Measurements from ENCODE around the gene TOGARAM1. TPM values are rescaled to one million over a fixed set of nuclear protein-coding genes. Genes with fewer than 3 reads are reported as not detected.

TOGARAM1 gene
- total RNA-seq, 1 donor from 2014 or later, result 13.4 TPM

DNA sequence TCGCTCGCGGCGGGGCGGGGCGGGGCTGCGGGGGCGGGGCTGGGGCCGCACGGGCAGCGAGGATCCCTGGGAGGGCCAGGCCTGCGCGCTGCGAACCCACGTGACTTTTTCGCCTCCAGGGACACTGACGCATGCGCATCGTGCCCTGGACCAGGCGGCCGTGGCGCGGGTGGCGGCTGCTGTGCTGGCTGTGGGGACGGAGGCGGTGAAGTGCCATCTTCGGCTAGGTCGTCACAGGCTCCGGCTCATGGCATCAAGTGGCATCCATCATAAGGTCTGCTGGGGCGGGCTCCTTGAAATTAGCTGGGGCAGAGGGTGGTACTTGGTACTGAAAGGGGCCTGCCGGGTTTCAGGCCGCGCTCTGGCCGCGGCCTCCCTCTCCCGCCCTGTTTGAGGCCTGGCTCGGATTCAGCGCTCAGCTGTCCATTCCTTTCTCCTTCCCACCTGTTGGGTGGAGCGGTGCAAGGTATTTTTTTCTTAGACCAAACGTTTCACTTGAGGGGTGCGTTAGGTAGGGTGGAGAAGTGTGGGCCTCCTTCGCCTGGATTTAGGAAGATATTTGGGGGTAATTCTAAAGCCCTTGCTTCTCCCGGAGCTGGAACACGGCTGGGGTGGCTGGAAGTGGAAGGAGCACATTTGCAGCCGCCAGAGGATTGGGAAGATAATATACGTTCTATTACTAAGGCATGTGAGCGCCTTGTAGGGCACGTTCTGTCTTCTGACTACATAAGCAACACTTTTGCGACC, 122.2 kb downstream of the TOGARAM1 start, which contains the start of gene PRPF39:
PRPF39 (plus strand) TSS at position 141 of the 747 bp plus-strand sequence. CDS start 11,124 bp downstream, outside the sequence.
- peak; percentile 99 for DNase-seq (ENCODE audit: low spot score)

- no peak for DNase-seq (ENCODE audit: low spot score)
These were observed 123.0 kb downstream of the TOGARAM1 start for GRCh38 chr14:45084946-45085346.

- DNase-seq (ENCODE audit: low spot score), result no peak
These were observed 127.8 kb downstream of the TOGARAM1 start for GRCh38 chr14:45089813-45090212.

DNA sequence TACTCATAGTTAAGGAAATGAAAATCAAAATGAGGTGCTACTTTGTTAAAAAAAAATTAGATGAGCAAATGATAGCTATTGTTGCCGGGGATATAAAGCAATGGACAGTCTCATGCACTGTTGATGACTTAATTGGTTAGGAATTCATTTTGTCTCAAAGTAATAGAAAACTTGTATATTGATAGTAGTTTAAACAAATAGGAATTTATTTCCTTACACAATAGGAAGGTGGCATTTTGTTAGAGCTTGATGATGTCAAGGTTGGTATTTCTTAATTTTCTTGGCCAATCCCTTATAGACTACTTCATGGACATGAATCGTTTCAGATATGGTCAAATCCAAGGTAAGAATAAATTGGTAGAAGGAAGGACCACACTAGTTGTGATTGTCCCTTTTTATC, 129.7 kb downstream of the TOGARAM1 start:
- DNase-seq (ENCODE audit: low spot score), result no peak

DNA sequence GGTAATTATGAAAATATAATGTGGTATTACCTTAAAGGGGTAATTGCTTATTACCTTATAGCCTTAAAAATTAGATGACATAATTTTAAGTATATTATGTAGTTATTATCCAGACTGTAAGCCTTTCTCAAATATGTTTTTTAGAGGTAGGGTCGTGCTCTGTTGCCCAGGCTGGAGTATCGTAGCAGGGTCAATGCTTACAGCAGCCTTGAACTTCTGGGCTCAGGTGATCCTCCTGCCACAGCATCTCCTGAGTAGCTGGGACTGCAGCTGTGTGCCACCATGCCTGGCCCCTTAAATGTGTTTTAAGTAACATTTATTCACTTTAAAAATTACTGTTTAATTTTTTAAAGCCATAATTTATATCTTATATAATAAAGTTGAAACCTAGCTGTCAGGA, 132.3 kb downstream of the TOGARAM1 start:
- DNase-seq (ENCODE audit: low spot score), result no peak

DNA sequence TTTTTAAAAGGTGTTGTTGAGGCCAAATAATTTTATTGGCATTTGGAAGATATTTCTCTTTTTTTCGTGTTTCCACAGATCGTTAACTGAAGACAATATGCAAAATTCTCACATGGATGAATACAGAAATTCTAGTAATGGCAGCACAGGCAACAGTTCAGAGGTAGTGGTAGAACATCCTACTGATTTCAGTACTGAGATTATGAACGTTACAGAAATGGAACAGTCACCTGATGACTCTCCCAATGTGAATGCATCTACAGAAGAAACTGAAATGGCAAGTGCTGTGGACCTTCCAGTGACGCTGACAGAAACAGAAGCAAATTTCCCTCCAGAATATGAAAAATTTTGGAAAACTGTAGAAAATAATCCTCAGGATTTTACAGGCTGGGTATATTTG, 133.2 kb downstream of the TOGARAM1 start:
- DNase-seq (ENCODE audit: low spot score), result no peak

DNA sequence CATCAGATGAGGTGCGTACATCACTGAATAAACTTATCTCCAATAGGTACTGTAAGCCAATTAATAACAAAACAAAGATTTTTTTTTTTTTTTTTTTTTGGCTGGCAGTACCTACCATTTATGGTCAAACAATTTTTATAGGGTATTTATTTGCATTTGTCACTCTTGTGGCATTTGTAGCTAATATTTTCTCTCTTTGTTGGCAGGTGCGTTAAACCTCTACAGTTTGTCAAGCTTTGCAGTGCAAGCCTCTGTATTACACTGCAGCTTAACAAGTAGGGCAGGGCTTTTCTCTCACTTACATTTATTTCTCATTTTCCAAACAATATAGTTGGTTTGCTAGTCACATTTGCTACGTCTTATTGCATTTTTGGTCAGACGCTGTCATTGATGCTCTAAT, 134.2 kb downstream of the TOGARAM1 start:
- DNase-seq (ENCODE audit: low spot score), result no peak

GRCh38 chr14:45103806-45104205, 141.8 kb downstream of the TOGARAM1 start:
- no peak for DNase-seq (ENCODE audit: low spot score)

GRCh38 chr14:45104561-45104960, 142.6 kb downstream of the TOGARAM1 start:
- DNase-seq (ENCODE audit: low spot score), result no peak

DNA sequence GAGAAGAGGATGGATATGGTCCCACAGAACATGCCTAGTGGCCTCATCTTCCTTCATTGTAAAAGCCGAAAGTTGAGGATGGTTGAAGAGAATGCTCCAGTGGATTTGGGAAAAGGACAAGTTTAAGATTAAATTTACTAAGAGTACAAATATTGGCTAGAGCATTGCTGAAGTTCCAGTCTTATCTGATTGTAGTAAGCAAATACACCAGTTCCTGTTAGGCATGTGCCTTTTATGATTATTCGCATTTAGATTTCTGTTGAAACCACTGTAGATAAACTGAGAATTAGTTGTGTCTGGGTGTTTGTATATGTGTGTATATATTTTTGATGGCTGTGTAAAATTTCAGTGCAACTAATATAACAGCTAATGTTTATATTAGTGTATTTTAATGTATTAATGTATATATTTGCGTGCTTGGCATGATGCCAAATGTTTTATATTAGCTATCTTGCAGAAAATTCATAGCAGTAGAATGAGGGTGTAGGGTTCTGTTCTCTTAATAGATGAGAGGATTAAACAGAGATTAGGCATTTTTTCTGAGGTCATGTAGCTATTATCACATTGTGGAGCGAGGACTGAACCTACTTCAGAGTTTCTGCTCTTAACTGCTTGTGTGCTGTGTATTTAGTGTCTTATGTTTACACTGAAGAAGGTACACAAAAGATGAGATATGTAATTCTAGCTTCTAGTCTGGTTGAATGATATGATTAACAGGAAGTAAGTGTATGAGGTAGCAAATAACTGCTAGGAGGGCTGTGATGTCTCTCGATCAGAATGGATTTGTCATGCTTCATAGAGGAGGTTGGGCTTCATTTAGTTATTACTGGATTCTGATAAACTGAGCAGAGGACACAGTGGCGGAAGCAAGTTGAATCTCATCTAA, 151.1 kb downstream of the TOGARAM1 start:
- DNase-seq (ENCODE audit: low spot score), result no peak

DNA sequence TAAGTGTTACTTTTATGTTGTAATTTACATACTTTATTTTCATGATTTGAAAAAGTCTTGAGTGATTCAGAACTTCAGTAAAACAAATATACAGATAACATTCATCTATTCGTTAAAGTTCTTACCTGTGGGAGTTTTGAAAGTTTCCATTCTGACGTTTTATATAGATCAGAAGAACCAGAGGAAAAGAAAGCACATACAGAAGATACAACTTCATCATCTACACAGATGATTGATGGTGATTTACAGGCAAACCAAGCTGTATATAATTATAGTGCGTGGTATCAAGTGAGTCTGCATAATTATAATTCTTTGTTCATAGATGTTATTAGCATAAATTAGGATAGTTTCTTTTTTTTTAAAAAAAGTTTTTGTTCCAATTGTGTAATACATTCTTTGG, 152.3 kb downstream of the TOGARAM1 start:
- no peak for DNase-seq (ENCODE audit: low spot score)

DNA sequence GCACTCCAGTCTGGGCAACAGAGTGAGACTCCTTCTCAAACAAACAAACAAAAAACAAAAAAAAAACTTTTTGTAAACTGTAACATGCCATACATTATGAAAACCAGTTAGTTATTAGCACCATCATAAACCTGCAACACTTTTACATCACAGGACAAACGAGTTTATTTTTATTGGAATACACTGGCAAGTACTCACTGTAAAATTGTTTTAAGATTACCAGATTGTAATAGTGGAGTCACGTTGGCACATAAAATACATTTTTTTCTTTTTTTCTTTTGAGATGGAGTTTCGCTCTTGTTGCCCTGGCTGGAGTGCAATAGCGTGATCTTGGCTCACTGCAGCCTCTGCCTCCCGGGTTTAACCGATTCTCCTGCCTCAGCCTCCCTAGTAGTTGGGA, 156.6 kb downstream of the TOGARAM1 start:
- DNase-seq (ENCODE audit: low spot score), result no peak

DNA sequence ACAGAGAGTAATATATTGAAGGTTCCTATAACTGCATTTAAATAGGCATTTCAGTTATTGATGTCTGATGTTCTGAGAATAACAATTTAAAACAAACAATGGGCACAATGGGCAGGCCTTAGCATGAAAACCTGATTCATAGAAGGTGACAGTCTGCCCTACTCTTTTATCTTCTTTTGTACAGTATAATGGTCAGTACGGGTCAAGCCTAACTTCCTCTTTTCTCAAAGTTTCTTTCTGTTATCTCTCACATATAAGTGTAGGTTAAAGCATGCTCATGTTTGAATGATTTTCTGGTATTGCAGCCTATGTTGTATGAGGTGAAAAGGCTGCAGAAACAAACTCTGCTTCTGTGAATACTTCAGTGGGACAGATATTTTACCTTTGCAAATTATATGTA, 158.1 kb downstream of the TOGARAM1 start:
- no peak for DNase-seq (ENCODE audit: low spot score)

DNA sequence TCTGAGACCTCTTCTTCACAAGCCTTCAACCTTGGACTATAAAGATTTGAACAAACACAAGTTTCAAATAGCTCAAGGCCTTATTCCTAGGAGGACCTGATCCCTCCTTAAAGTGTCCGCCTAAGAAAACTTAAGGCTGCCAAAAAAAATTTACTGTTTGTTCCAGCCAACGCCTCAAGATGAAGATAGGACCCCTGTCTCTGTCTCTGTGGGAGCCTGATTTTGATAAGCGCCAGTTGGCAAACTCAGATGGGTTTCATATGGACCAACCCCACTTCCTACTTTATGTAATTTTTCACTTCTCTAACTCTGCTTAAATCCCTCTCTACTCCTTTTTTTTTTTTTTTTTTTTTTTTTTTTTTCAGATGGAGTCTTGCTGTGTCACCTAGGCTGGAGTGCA, 161.3 kb downstream of the TOGARAM1 start:
- DNase-seq (ENCODE audit: low spot score), result no peak

Other genes with a start within 250 kb of the TOGARAM1 start
- gene KLHL28, start 243 bp upstream of the TOGARAM1 start, total RNA-seq, result 10.0 TPM
- 26.9 TPM for gene PRPF39, start 121.9 kb downstream of the TOGARAM1 start, total RNA-seq
- 36.6 TPM for gene FKBP3, start 172.3 kb downstream of the TOGARAM1 start, total RNA-seq
- gene FANCM, start 173.7 kb downstream of the TOGARAM1 start, total RNA-seq, result 6.1 TPM

All from mesenteric fat pad (tissue), 1 donor.